NCI-H128 (cell line): ENCODE measurements around the gene RASGEF1C.

Source experiments
- DNase-seq: peaks from one replicate; lab custom pipeline; 2025; ENCODE audit not compliant: unreplicated experiment; lab: John Stamatoyannopoulos, UW

Gene RASGEF1C

DNA sequence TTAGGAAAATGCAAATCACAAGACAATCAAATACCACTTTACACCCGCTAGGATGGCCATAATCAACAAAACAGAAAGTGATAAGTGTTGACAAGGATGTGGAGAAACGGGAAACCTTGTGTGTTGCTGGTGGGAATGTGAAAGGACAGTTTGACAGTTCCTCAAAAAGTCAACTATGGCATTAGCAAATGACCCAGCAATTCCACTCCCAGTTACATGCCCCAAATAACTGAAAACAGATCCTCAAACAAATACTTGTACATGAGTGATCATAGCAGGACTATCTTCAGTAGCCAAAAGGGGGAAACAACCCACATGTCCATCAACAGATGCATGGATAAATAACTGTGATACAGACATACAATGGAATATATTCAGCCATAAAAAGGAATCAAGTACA lies 21.2 kb downstream of the RASGEF1C start:
- no peak for DNase-seq

DNA sequence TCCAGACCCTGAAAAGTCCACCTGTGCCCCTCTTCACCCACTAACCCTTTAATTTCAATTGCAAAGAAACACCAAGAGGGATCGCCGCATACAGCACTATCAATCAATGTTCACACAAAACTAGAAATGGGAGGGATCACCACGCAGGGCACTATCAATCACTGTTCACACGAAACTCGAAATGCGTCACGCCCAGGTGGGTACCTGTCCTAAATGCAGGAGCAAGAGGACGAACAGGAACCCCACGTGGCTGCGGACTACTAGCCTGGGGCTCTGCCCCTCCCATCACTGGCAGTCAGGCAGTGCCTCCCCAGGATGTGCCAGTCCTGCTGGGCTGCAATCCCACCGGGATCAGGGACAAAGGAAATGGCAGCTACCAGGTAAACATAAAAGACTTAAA lies 28.2 kb downstream of the RASGEF1C start:
- no peak for DNase-seq

DNA sequence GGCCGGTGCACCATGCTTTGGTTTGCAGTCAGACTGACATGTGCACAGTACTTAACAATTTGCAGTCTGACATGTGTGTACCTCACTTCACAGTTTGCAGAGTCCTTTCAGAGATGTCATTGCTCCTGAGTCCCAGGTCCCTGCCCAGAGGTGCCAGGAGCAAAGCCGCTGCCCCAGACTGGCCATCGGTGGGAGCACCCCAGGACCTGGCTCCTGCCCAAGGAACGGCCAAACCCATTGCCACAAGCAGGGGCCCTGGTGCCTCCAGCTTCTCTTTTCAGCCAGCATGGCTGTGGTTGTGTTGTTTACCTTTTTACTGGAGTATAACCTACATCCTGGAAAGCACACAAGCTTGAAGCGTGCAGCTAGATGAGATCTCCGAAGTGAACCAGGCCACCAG lies 28.6 kb downstream of the RASGEF1C start:
- DNase-seq = no peak

DNA sequence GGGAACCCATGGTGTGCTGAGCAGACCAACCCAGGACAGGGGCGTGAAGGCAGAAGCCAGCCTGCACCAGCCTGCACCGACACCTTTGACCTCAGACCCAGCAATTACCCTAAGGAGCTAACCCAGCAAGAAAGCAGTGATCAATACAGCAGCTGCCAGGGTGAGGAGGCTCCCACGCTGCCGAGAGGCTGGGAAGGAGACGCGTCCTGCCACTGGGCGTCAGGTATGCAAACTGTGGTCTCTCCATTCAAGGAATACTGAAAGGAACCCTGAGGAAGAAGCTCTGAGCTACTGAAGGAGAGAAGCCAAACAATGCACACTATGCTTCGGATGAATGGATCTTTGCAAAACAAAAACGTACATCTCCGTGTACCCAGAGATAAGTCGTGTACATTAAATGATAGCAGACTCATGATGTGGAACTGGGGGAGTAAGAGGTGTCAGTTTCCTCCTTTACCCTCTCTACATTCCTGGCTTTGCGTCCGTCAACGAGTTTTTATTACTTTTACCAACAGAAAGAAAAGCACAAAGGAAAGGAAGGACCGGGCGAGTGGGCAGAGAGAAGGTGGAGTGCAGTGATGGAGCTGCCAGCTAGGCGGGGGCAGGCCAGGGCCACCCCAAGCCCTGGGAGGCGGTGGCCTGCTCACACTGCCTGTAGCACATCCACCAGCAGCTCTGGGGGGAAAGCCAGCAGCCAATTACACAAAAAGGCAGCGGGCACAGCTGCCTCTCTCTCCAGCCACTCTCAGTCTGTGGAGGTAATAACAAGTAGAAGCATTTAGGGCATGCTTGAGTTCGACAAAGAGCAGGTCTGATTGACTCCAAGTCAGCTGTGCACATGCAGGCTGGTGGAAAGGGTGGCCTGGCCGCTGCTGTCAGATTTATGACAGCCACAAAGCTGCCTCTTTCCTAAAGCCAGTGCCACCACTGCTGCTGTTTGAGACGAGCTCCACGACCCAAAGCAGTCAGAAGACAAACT lies 29.3 kb downstream of the RASGEF1C start:
- no peak for DNase-seq

DNA sequence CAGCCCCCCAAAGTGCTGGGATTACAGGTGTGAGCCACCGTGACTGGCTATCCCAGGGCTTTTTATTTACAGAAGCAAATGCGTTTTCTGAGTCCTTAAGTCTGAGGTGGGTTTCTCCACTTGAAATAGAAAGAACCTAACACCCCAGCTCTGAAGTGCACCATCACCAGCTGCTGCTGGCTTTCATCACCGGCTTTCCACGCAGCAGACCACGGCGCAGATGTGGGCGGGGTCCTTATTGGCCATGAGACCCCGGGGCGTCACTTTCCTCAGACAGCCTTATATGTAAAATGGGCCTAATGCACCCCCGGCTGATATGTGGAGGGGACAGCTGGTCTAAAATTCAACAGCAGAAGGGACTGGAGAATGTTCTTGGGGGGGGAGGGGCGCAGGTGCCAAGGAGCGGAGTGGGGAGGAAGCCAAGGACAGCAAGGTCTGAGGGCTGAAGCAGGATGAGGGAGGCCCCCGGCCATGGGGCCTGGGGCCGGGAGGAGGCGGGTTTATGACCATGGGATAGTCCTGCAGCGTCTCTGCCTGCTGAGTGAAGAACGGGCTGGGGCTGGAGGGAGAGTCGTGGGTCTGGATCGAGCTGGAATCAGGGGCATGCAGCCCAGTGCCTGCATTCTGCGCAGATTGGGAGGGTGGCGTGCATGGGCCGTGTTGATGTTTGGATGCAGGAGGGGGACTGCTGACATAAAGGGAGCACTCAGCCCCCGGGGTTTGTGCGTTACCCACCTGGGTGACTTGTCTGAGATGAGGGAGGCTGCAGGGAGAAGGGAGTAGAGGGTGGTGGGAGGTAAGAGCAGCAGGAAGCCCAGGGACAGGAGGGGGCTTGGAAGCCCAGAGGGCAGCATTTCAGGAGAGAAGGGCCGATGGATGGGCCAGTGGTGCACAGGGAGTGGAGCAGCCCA lies 30.2 kb downstream of the RASGEF1C start:
- no peak for DNase-seq

DNA sequence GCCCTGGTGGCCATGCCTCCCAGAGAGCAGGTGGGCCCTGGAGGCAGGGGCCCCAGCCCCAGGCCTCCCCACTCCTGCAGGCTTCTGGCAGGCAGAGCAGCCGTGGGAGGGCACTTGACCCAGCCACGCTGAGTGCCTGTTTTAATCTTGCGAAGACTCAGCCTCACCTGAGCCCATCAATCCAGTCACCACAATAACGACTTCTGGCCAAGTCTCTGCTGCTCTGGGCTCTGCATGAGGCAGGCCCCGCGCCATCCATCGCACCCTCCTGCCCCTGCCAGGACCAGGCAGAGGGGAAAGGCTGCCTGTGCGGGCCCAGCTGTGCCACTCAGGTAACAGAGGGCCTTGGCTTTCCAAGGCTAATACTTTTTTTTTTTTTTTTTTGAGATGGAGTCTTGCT lies 32.8 kb downstream of the RASGEF1C start:
- no peak for DNase-seq

DNA sequence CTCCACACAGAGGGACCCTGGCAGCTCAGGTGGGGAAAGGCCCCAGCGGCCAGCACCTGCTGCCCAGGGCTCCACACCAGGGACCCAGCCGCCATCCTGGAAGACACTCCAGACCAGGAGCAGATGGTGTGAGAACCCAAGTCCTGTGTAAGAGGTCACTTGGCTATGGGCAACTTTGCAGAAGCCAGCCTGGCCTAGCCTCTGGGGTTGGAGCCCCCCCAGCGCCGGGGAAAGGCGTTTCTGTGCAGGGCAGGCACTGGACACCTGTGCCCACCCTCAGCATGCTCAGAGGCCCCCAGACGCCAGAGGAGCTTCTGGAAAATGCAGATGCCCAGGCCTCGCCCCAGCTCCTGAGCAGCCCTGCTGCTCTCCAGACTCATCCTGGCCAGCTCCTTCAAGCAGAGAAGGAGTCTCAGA lies 34.0 kb downstream of the RASGEF1C start:
- no peak for DNase-seq

DNA sequence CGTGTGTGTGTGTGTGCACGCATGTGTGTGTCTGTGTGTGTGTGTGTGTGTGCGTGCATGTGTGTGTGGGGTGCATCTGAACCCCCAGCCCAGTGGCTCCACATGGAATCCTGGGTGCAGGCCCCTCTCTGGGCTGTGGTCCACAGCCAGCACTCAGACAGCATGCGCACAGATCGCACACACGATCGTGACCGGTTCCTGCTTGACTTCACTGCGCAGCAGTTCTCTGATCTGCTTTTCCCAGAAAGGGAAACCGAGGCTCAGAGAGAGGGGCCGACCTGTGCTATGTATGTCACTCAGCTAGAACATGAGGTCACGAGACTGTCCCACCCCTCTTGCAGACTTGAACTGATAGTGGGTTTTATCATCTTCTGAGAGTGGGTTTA lies 34.4 kb downstream of the RASGEF1C start:
- DNase-seq = no peak

DNA sequence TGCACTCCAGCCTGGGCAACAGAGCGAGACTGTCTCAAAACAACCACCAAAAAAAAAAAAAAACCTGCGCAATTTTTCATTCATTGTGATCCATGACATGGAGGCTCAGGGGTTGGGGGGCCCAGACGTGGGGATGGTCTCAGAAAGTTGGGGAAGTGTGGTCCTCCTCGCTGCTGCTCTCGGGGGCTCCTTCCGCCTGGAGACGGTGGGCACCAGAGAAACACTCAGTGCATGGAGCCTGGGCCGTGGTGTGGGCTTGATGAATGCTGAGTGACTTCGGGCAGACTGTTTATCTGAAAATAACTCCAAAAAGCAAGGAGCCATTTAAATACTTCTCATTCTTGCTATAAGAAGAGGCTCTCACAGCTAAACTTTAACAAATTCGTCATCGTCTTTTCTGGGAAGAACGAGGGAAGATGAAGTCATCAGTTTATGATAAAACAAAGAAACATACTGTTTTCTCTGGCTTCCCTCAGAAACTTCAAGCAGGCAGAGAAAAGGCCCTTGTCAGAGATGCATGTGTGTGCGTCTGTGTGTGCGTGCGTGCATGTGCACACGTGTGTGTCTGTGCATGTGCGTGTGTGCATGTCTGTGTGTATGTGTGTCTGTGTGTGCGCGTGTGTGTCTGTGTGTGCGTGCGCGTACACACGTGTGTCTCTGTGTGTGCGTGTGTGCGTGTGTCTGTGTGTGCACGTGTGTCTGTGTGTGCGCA lies 35.0 kb downstream of the RASGEF1C start:
- no peak for DNase-seq

DNA sequence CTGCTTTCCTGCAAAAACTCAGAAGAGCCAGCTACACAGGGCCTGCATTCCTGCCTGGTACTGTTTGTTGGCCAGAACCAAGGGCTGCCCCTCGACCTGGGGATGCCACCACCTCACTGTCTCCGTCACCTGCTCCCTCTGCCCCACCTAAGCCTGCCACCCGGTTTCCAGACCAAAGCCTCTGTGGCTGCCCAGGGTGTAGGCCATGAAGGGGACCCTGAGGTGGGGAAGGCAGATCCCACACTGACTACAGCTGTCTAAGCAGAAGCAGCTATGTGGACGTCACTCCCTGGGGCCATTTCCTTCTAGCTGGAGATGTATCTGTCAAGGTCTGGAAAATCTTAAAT lies 35.8 kb downstream of the RASGEF1C start:
- no peak for DNase-seq

DNA sequence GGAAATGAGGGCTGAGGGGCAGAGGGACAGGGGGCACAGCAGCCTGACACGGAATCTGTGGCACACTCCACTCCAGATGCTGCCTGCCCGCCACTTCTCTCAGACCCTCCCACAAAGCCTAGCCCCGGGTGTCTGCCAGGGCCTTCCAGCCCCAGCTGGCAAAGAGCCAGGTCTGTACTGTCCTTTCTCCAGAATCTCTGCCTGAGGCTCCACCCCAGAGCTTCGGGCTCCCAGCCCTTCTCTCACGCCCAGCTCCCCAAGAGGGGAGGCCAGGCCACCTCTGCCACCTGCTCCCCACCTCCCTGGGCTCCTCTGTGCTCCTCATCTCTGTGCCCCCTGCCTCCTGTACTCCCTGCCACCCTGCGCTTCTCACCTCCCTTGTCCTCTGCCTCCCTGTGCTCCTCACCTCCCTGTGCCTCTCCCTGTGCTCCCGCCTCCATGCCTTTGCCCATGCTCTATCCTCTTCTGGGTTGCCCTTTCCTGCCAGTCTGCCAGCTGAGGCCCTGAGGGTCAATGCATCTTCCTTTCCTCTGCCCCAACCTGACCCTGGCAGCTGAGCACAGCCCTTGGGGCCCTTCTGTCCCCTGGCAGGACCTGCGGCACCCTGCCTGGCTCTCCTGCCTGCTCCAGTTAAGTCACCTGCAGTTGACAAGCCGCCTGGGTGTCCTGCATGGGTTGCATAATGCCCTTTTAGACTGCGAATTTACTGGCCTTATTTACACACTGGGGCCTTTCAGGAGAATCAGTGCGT lies 36.4 kb downstream of the RASGEF1C start:
- DNase-seq = no peak

DNA sequence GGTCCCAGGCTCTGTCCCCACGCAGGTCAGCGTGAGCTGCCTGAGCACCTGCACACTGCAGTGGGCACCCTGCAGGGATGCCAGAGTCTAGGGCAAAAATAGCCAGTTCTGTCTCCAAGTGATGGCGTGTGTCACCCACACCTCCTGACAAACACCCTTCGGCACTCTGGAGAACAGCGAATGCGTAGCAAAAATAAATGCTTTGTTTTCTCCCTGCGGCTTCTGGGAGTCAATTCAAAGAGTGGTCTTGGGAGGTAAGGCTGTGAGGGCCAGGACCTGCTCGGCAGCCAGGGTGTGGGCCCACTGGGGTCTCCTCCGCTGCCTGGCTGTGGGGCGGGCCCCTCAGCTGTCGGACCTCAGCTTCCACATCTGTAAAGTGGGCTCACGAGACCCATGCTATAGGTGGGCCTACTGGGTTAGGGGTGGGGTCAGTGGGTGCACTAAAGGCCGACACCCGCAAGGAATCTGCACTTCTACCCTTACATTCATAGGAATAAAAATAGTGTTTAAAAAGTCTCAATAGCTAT lies 37.4 kb downstream of the RASGEF1C start:
- DNase-seq = no peak

DNA sequence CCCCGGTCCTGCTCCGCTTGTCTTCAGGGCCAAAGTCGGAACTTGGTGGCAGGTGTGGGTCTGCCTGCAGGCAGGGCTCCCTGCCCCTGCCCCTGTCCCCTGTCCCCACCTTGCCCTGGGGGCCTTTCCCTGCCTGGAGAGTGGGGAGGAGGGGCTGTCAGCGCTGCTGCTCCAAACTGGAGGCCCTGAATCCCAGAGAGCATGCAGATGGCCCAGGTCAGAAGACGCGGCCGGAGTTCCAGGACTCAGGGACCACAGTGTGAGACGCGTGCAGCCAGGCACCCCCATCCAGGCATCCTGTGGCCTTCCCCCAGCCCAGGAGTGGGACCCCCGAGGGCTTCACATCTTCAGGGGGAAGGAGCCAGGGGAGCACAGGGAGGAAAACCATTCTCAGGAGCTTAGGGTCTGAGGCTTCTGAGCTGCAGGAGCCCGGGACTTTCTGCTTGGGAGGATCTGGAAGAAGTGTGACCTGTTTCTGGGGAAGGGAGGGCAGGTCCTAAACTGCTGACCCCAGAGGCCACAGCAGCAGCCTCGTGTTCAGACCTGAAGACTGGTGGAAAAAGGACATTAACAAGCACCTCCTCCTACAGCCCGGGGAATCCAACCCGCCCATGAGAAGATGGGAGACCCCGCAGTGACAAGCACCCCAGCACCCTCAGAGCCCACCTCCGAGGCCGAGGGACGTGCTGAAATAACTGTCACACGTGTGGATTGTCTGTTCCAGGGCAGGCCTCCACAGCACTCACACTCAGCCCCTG lies 38.0 kb downstream of the RASGEF1C start:
- DNase-seq = no peak

DNA sequence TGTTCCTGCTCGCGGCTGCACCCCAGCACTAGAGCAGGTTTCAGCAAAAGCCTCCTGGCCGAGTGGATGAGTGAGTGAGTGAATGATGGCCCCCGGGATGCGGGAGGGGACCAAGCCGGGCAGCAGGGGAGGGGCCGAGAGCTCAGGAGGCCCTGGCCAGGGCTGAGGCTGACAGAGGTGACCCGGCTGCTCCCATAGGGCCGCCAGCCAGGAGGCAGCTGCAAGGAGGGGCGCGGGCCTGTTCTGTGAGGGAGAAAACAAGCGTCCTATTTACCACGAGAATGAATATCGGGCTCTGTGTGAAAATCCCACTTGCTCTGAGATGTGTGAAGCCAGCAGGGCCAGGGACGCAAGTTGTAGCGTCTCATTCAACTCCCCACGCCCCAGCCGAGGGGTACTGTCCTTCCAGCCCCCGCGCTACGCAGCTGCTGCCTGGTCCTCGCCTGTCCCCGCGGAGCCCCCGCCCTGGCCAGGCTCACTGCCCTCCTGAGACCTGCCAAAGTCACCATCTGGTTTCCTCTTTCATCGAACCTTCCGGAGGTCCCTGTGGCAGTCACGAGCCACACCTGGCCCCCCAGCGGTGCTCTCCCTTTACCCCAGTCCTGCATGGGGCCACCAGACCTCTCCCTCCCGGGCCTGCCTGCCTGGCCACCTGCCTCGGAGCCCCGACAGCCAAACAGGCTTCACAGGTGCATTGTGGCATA lies 38.8 kb downstream of the RASGEF1C start:
- DNase-seq = no peak

DNA sequence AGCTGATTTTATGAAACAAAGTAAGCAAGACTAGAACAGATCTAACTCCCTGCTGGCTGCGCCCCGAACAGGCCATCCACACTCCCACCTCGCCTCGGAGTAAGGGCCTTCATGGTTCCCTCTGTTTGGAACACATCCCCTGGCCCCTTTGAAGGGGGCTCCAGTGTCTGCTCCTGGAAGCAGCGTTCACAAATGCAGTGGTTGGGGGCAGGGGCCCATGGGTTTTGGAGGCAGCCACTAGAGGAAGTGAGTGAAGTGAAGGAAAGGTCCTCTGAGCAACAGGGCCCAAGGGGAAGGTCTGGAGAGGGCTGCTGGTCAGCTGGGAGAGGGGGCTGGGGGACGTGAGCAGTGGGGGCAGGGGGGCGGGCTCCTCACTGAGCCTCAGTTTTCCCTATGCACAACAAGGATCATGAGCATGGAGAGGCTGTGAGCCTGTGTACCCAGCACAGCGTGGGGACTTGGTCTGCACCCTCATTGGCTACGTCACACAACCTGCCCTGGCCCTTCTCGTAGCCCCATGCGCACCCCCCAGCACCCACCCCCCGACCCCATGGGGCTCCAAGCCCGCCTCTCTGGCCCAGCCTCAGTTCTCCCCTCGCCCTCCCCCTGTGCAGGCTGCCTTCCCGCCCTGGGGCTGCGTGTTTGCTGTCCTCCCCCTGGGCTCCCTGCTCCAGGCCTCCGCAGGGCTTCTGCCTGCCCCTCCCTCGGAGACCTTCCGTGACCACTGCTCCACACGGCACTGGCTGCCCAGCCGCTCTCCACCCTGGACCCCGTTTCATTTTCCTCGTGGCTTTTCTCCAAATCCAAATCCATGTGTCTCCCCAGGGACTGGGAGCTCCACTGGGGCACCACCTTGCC lies 39.5 kb downstream of the RASGEF1C start:
- no peak for DNase-seq

DNA sequence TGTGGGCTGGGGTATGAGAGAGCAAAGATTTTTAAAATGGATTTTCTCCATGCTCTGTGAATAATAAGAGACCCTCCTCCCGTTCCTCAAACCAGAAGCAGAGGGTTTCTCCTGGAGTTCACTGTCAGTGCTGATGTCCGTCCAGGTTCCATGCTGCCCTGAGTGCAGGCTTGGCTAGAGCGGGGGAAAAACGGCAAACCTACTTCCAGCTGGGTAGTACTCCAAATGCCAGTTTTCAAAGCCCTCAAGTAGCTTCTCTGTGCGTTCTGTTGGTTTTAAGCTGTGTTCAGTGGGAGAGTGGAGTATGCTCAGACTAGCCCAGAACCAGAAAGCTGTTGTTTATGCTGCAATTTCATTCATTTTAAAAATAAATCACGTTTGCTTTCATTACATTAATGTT lies 40.3 kb downstream of the RASGEF1C start:
- DNase-seq = no peak

DNA sequence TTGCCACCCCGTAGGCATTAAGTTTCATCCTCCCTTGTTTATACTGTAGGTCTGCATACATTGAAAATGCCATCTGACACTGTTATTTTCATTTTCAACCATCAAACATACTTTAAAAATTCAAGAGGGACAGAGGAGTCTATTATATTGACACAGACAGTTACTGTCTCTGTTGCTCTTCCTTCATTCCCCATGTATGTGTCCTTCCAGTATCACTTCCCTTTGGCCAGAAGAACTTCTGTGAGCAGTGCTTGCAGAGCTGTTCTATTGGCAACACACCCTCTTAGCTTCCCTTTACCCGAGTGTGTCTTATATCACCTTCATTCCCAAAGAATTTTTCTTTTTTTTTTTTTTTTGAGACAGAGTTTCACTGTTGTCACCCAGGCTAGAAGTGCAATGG lies 42.8 kb downstream of the RASGEF1C start:
- DNase-seq = no peak

DNA sequence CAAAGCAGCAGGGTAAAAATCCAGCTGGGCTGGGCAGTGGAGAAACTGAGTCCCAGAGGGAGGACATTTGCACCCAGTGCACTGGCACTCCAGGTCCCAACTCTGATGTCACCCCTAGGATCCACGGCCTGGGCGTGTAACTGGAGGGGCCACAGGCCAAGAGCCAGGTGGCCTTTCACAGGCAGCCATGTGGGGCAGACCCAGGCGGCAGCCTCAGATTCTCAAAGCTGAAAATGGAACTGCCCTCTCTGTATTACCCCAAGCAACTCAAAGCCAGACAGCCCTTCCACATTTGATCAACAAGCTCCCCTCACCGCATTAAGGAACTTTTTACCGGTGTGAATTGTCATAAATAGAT lies 46.7 kb downstream of the RASGEF1C start:
- no peak for DNase-seq
